HL-60/S4 (cell line): ENCODE results near the gene DCP1A.
"Not testable (repeated sequence)": the region's sequence is repeated elsewhere in the genome, so short reads cannot be mapped to it uniquely, and the experiment has no call there.

Experiments used
- in situ Hi-C: fragments of 300-500 bp; cut with MboI; formaldehyde crosslinking; loops from 2 replicates; pipeline ENCODE4 v1.14.3; 2022; ENCODE audit warnings: low sequenced_read_pairs

DCP1A gene

GRCh38 chr3:53347261-53348064 is at the start of gene DCP1A:
TSS of gene DCP1A (minus strand) at chr3:53347543. CDS start at chr3:53347517, 26 bp downstream.
- in situ Hi-C loops = no loop called here

- in situ Hi-C loops = no loop called here
Measured at GRCh38 chr3:53384465-53385423, 37.4 kb upstream of the DCP1A start.

DNA sequence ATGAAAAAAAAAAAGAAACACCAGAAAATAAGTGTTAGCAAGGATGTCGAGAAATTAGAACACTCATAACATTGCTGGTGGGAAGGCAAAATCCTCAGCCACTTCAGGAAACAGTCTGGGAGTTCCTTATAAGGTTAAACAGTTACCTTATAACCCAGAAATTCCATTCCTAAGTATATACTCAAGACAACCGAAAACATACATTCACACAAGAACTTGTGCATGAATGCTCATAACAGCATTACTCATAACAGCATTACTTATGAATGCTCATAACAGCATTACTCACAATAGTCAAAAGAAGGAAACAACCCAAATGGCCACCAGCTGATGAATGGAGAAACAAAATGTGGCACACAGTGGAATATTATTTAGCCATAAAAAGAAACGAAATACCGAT is 34.8 kb upstream of the DCP1A start:
- in situ Hi-C loops = no loop called here

GRCh38 chr3:53380306-53380705 is 33.0 kb upstream of the DCP1A start:
- in situ Hi-C loops = no loop called here

GRCh38 chr3:53379898-53380297 is 32.6 kb upstream of the DCP1A start:
- in situ Hi-C loops = no loop called here

DNA sequence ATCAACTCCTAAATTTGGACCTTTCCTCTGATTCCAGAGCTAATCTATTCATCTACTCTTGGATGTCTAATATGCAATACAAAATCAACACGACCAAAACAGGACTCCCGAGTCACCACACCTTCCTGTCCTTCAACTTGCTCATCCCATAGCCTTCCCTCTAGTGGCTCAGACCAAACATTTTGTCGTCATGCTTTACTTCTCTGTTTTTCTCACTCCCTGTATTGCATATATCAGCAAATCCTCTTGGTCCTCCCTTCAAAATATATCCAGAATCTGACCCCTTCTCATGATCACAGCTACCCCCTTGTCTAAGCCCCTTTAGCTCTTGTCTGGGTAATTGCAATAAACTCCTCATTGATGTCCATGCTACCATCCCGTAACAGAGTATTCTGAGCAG is 30.5 kb upstream of the DCP1A start:
- in situ Hi-C loops = no loop called here

DNA sequence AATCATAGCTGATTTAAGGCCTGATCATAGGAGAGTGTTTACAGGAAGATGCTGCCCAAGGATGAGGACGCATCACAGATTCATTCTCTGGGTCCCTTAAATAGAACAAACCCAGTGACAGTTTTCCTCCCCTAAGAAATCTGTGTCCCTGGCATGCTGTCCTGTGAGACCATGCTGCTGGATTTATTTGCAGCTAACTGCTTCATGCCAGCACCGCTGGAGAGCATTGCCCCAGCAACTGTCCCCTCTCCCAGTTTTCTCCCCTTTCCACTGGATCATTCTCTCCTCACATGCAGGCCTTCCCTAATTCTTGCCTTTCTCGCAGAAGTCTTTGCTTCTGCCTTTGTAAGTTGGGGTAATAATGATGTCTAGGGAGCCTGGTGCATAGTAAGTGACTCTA is 29.3 kb upstream of the DCP1A start:
- in situ Hi-C loops = no loop called here

DNA sequence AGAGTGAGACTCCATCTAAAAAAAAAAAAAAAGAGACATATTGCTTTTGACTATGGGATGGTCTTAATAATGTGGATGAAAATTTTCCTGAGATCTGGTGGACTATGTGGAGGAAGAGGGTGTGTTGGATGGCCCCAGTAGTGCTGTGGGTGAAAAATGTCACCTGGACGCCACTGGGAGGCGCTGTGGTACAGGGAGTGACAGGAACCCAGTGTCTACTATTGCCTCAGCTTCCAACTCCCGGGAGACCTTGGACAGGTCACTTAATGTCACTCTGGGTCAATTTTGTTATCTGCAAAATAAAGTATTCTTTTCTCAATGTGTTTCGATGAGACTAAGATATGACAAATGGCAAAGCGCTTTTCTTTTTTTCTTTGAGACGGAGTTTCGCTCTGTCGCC is 27.7 kb upstream of the DCP1A start:
- in situ Hi-C loops = no loop called here

DNA sequence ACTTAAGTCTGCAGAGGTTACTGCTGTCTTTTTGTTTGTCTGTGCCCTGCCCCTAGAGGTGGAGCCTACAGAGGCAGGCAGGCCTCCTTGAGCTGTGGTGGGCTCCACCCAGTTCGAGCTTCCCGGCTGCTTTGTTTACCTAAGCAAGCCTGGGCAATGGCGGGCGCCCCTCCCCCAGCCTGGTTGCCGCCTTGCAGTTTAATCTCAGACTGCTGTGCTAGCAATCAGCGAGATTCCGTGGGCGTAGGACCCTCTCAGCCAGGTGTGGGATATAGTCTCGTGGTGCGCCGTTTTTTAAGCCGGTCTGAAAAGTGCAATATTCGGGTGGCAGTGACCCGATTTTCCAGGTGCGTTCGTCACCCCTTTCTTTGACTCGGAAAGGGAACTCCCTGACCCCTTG is 23.4 kb upstream of the DCP1A start:
- in situ Hi-C loops = loop anchor here (25.0 kb wide), 1 partner anchor 342 kb away; no protein-coding TSS in a partner anchor

- in situ Hi-C loops = loop anchor here (25.0 kb wide), 1 partner anchor 350 kb away; no protein-coding TSS in a partner anchor
Measured at GRCh38 chr3:53361852-53362251, 14.5 kb upstream of the DCP1A start.

DNA sequence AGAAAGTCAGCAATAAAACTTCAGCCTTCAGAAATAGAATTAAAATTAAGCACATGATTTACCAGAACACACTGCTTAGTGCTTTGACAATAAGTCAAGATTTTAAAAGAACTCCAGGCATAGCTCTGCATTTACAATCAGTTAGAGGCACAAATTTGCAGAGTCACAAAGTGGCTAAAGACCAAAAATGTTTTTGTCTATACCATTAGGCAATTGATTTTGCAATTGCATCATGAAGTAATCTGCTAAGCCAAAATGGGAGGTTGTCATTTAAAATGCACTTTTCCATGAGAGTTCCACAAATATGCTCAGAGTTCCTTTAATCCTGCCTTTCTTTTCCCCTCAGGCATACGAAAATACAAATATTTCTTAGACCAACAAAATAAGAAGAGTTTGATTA is 10.1 kb upstream of the DCP1A start:
- in situ Hi-C loops = loop anchor here (25.0 kb wide), 1 partner anchor 355 kb away; no protein-coding TSS in a partner anchor

GRCh38 chr3:53354945-53355498 is 7.7 kb upstream of the DCP1A start:
- in situ Hi-C loops = loop anchor here (25.0 kb wide), 1 partner anchor 357 kb away; no protein-coding TSS in a partner anchor

DNA sequence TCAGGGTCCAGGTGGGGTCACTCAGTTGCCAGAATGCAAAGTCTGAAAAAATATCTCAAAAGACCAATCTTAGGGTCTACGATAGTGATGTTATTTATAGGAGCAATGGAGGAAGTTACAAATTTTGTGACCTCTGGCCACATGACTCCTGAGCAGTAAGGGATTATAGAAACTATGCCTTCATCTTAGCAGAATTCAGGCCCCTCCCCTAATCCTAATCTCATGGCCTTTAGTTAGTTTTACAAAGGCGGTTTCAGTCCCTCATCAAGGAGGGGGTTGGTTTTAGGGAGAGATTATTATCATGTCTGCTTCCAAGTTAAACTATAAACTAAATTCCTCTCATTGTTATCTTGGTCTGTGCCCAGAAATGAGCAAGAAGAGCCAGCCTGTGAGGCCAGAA is 5.9 kb upstream of the DCP1A start:
- in situ Hi-C loops = loop anchor here (25.0 kb wide), 1 partner anchor 359 kb away; no protein-coding TSS in a partner anchor

DNA sequence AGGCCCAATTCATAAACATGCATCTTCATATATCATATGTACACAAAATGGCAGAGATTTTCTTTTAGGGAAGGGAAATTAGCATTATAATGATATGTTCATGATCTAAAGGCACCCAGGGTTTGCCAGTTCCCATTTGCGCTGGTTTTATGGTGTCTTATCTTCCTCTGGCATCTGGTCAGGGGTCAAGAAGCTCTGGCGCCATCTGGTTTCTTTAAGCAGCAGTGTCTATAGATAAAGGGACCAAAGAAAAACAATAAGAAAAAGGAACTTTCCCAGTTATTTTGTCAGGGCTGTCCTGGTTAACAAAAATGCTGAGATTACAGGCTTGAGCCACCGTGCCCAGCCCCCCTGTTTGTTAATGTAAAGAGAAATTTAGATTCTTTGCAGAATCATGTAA is 3.3 kb upstream of the DCP1A start:
- in situ Hi-C loops = loop anchor here (25.0 kb wide), 1 partner anchor 362 kb away; no protein-coding TSS in a partner anchor

GRCh38 chr3:53348118-53348517 is 775 bp upstream of the DCP1A start:
- in situ Hi-C loops = not testable (repeated sequence)

DNA sequence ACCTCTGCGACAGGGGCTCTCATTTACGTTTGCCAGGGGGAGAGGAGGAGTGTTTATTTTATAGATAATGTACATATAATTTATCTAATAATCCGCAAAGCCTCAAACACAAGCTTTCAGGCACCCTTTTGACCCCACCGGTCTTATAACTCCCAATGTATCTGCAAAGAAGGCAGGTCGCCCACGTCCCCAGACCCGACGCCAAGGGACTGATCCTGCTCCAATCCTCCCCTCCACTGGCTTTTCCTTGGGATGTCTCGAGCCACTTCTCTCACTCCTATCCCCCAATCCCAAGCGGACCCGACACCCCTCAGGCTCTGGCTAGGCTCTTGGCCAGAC is 452 bp downstream of the DCP1A start:
- in situ Hi-C loops = no loop called here

- in situ Hi-C loops = no loop called here
Measured at GRCh38 chr3:53346514-53346913, 829 bp downstream of the DCP1A start.

DNA sequence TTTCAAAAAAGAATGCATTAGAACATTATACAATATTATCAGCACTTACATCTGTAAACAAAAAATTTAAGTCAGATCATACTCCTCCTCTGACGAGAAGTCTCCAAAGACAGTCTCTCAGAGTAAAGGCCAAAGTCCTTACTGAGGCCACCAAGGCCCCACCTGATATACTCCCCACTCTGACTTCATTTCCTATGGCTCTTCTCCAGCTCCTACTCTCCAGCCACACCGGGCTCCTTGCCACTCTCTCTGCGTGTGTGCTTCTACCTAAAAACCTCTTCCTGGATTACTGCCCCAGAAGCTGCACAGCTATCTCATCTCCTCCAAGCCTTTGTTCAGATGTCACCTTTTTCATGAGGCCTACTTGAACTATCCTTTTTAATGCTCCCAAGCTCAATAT is 5.0 kb downstream of the DCP1A start:
- in situ Hi-C loops = no loop called here

DNA sequence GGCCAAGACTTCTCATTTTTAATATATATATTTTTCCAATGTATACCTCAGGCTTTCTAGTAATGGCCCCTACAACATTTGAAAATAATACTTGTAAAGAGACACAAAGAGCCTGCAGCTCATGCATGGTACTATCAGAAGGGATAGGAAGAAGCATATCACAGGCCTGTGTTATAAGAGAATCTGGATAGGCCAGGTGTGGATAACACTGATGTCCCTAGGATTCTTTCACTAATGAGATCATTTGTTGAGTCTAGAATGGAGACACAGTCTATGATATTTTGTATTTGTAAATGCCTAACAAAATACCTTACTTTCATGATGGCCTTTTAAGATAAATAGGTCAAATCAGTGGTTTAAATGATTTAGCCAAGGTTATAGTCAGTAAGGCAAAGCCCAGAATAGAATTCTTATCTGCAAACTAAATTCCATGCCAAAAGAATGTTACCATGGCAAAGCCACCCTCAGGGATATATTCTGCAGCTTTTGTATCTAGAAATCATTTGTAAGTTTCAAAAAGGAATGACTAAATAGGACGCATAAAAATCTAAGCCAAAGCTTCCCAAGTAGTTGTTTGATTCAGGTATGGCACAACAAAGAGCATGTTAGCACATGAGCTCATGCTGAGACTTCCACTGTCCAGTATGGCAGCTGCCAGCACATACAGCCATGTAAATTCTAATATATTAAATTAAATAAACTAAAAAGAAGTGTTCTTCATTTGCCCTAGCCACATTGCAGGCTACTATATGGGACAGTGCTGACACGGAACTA is 10.0 kb downstream of the DCP1A start:
- in situ Hi-C loops = no loop called here

DNA sequence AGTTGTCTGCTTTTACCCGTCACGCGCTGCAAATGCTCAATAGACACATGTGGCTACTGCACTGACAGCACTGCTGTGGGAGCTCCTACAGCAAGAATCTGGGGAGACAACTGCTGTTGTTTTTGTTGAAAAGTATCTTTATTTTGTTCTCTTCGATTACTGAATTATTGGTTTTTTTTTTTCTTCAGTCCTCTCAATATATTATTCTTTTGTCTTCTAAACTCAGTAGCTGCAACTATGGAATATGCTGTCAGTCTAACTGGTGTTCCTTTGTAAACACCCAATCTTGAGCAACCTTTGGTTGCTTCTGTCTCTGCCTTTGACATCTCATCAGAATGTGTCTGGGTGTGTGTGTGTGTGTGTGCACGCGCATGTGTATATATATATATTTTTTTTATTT is 12.6 kb downstream of the DCP1A start:
- in situ Hi-C loops = no loop called here
